Gastroesophageal sphincter (tissue), 4 donors: ENCODE data around the gene HACD3. TPM values are rescaled to one million over a fixed set of nuclear protein-coding genes. Genes with fewer than 3 reads are reported as not detected.

Experiments used
- ATAC-seq: fragments of 150-250 bp; one replicate; pipeline ENCODE4 v1.9.1; 2016; ENCODE audit warnings: mild to moderate bottlenecking, moderate library complexity
- H3K27ac ChIP-seq, 4 donors: fragments of 200-600 bp; sonication (generic) in 3 of 4; 1 replicate in 3 of 4; 2 replicates in 1 of 4; pipeline ENCODE4 v1.5.1; 2016 to 2019
- H3K27me3 ChIP-seq: fragments of 200-600 bp; sonication (generic); one replicate; pipeline ENCODE4 v1.5.1; 2019
- H3K36me3 ChIP-seq, 2 donors: fragments of 200-600 bp; sonication (generic); one replicate each; pipeline ENCODE4 v1.5.1; 2019; ENCODE audit warnings: control low read depth in 1 of 2
- H3K4me1 ChIP-seq, 3 donors: fragments of 200-600 bp; sonication (generic); 1 replicate in 2 of 3; 2 replicates in 1 of 3; pipeline ENCODE4 v1.5.1; 2016 to 2019; ENCODE audit warnings: control low read depth in 2 of 3
- H3K4me3 ChIP-seq, 2 donors: fragments of 200-600 bp; sonication (generic); one replicate each; pipeline ENCODE4 v1.5.1; 2019; ENCODE audit warnings: mild to moderate bottlenecking in 1 of 2, moderate library complexity in 1 of 2
- H3K9me3 ChIP-seq, 3 donors: fragments of 200-600 bp; sonication (generic); one replicate each; pipeline ENCODE4 v1.5.1; 2017 to 2019; ENCODE audit warnings: control low read depth in 2 of 3
- EP300 ChIP-seq: sonication (generic); formaldehyde crosslinking; IDR thresholded peaks from one replicate; pipeline ENCODE4 v1.6.1; 2017; ENCODE audit warnings: antibody characterized with exemption, mild to moderate bottlenecking
- POLR2A ChIP-seq, 2 donors: fragments of 450-650 bp; IDR thresholded peaks; one replicate each; pipeline ENCODE4 v1.6.1; 2017; ENCODE audit warnings: antibody characterized with exemption in 2 of 2, mild to moderate bottlenecking in 2 of 2, moderate library complexity in 1 of 2
- POLR2AphosphoS5 ChIP-seq: sonication (generic); formaldehyde crosslinking; IDR thresholded peaks from one replicate; pipeline ENCODE4 v1.6.1; 2017; ENCODE audit warnings: antibody characterized with exemption
- WGBS, 2 donors: methylation state at CpG; one replicate each; pipeline ENCODE4 v1.1.5; 2018; ENCODE audit warnings: low coverage in 1 of 2; 5-methylcytosine and 5-hydroxymethylcytosine counted together
- total RNA-seq, 4 donors: library from RNA; depleted of rRNA; stranded (reverse); fragments of >200 nt; gene quantifications; one replicate each; pipeline ENCODE4 v1.1.0, GENCODE V29; 2016
- TF ChIP-seq, protein P1 (sequence below), 4 experiments: fragments of 200-600 bp in 2 of 4; fragments of 450-650 bp in 2 of 4; sonication (generic) in 1 of 4; IDR thresholded peaks; one replicate each; pipeline ENCODE4 v1.5.1; 2017 to 2019; ENCODE audit warnings: antibody characterized with exemption in 4 of 4, mild to moderate bottlenecking in 2 of 4, moderate library complexity in 2 of 4

The HACD3 gene
- total RNA-seq, 4 donors from 2014 or later: 26.0 to 34.9 (median 29.6) TPM

DNA sequence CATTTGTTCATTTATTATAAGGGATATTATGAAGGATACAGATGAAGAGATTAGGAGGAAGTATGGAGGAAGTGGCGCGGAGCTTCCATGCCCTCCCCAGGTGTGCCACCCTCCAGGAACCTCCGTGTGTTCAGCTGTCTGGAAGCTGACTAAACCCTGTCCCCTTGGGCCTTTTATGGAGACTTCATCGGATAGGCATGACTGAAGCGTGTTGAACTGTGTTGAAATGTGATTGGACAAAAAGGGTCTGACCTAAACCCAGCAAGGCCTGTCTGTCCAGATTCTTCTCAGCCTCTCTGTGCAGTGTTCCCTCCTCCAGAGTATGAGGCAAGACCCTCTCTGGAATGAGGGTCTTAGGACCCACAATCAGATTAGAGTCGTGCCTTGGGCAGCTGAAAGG lies 31.7 kb downstream of the HACD3 start:
- Histone ChIP-seq H3K27me3 (no peaks in the 10 kb centered on the region), H3K27ac (no peak overlapping the region), H3K9me3 (no peaks in the 10 kb centered on the region), H3K36me3 (peaks cover 0 to 89% of the 10 kb centered on the region in 2 donors), H3K4me3 (no peak overlapping the region), H3K4me1 (no peaks in the 10 kb centered on the region)
- ATAC-seq: no peak
- no peak for TF ChIP-seq EP300
- TF ChIP-seq POLR2A (IDR thresholded peaks at IDR 0.05): no peak
- TF ChIP-seq, protein P1, sequence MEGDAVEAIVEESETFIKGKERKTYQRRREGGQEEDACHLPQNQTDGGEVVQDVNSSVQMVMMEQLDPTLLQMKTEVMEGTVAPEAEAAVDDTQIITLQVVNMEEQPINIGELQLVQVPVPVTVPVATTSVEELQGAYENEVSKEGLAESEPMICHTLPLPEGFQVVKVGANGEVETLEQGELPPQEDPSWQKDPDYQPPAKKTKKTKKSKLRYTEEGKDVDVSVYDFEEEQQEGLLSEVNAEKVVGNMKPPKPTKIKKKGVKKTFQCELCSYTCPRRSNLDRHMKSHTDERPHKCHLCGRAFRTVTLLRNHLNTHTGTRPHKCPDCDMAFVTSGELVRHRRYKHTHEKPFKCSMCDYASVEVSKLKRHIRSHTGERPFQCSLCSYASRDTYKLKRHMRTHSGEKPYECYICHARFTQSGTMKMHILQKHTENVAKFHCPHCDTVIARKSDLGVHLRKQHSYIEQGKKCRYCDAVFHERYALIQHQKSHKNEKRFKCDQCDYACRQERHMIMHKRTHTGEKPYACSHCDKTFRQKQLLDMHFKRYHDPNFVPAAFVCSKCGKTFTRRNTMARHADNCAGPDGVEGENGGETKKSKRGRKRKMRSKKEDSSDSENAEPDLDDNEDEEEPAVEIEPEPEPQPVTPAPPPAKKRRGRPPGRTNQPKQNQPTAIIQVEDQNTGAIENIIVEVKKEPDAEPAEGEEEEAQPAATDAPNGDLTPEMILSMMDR (IDR thresholded peaks at IDR 0.05): no peak
- TF ChIP-seq POLR2AphosphoS5: no peak
- 85 to 87% methylated on average over 4 of the region's 6 CpGs for WGBS, 2 donors

DNA sequence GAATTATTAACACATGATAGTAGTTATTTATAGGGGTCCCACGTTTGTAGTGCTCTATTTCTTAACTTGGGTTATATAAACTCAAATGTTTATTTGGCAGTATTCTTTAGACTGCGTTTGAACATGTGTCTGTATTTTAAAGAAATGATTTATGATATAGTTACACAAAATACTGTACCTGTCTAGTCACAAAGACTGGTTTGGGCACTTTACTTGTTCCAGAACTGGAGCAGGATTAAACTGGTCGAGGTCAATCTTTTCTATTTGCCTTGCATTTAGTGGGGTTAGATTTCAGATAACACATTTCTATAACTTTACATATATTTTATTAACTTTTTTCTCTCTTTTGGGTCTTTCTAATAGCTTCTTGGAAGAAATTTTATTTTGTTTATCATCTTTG lies 39.5 kb downstream of the HACD3 start:
- Histone ChIP-seq H3K27ac (no peak overlapping the region), H3K4me1 (no peaks in the 10 kb centered on the region), H3K4me3 (no peak overlapping the region), H3K36me3 (peaks cover 5 to 95% of the 10 kb centered on the region in 2 donors), H3K27me3 (no peaks in the 10 kb centered on the region), H3K9me3 (no peaks in the 10 kb centered on the region)
- TF ChIP-seq POLR2AphosphoS5 (no peak), POLR2A (IDR thresholded peaks at IDR 0.05) (no peak), EP300 (no peak)
- TF ChIP-seq, protein P1 (IDR thresholded peaks at IDR 0.05): no peak
- 78 to 85% methylated on average over 3 of the region's 3 CpGs for WGBS, 2 donors
- no peak for ATAC-seq

DNA sequence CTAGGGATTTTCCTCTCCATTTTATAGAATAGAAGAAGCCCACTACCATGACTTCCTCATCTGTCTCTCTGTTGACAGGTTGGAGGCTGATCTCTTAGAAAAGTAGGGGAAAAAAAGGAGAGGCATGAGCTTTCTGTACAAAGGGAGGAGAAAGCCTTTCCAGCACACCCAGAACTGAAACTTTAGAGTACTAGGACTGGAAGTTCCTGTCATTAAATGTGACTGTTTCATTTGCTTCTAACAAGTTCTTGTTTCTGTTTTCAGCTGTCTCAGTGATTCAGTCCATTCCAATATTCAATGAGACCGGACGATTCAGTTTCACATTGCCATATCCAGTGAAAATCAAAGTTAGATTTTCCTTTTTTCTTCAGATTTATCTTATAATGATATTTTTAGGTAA lies 41.7 kb downstream of the HACD3 start:
- no peak for ATAC-seq
- Histone ChIP-seq H3K4me3 (no peak overlapping the region), H3K27me3 (no peaks in the 10 kb centered on the region), H3K27ac (no peak overlapping the region), H3K36me3 (peaks cover 5 to 96% of the 10 kb centered on the region in 2 donors), H3K4me1 (no peaks in the 10 kb centered on the region), H3K9me3 (no peaks in the 10 kb centered on the region)
- 80 to 86% methylated on average over 1 to 2 of the region's 2 CpGs for WGBS, 2 donors
- TF ChIP-seq POLR2A (IDR thresholded peaks at IDR 0.05): no peak
- no peak for TF ChIP-seq EP300
- TF ChIP-seq POLR2AphosphoS5: no peak
- TF ChIP-seq, protein P1 (IDR thresholded peaks at IDR 0.05): no peak

DNA sequence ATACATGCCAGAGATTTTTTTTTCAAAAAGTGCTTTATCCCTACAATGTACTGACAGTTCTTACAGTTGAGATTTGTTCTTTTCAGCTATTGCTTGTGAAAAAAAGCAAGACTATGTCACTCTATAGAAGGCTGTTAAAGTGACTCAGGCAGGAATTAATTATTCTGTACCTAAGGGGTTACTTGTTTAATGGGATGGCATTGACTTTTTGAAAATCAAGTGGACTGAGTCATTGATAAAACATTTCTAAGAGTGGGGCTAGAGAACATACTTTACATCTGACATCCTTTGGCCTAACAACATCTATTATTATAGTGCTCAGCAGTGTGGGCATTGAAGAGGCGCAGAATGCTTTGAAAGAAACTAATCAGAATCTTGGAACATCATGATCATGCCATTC lies 46.4 kb downstream of the HACD3 start:
- TF ChIP-seq, protein P1 (IDR thresholded peaks at IDR 0.05): no peak
- Histone ChIP-seq H3K27me3 (no peaks in the 10 kb centered on the region), H3K27ac (no peak overlapping the region), H3K4me3 (no peak overlapping the region), H3K9me3 (no peaks in the 10 kb centered on the region), H3K4me1 (no peaks in the 10 kb centered on the region), H3K36me3 (peaks cover 4 to 98% of the 10 kb centered on the region in 2 donors)
- 73 to 100% methylated on average over 1 of the region's 1 CpG for WGBS, 2 donors
- ATAC-seq: no peak

DNA sequence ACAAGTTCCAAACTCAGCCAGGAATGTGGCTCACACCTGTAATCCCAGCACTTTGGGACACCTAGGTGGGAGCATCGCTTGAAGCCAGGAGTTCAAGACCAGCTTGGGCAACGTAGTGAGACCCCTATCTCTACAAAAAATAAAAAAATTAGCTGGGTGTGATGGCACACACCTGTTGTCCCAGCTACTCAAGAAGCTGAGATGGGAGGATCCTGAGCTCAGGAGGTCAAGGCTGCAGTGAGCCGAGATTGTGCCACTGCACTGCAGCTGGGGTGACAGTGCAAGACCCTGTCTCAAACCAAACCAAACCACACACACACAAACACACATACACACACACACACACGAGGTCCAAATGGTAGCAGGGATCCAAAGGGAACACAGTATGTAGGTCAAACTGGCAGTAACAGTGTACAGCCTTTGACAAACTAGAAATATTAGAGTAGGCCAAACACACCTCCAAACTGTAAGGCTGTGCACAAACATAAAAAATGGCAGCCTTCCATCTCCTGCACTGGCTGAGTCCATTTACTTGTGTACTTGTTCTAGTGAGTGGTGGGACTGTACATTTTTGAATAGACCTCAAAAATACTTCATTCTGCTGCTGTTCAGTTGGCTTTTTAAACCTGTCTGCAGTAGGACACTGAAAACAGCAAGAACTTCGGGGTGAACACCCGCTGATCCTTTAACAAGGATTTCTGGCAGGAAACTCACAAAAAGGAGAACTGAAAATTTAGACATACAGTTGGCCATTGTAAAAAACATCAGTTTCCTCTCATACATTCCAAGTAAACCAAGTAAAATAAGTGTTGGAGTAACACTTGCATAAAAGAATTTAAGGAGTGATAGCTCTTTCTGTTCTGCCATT lies 47.1 kb downstream of the HACD3 start:
- H3K4me3 ChIP-seq: no peak overlapping the region
- H3K27me3 ChIP-seq: no peaks in the 10 kb centered on the region
- H3K9me3 ChIP-seq: no peaks in the 10 kb centered on the region
- H3K4me1 ChIP-seq: no peaks in the 10 kb centered on the region
- H3K27ac ChIP-seq: no peak overlapping the region
- 77 to 82% methylated on average over 6 of the region's 6 CpGs for WGBS, 2 donors
- peaks cover 4 to 99% of the 10 kb centered on the region in 2 donors for H3K36me3 ChIP-seq
- TF ChIP-seq, protein P1 (IDR thresholded peaks at IDR 0.05): no peak
- TF ChIP-seq EP300 (no peak), POLR2A (IDR thresholded peaks at IDR 0.05) (no peak), POLR2AphosphoS5 (no peak)
- ATAC-seq: no peak
